Astrocyte (in vitro differentiated cells and primary cell): ENCODE results near the gene PDLIM3.

ENCODE experiments used
- CTCF ChIP-seq: IDR thresholded peaks from 2 replicates; pipeline ENCODE4 v1.5.1; 2011; ENCODE audit warnings: low read depth, mild to moderate bottlenecking, inconsistent platforms, low read length, moderate library complexity; ENCODE audit not compliant: insufficient read depth
- EZH2 ChIP-seq: IDR thresholded peaks from 2 replicates; pipeline ENCODE4 v1.6.1; 2012; ENCODE audit warnings: mild to moderate bottlenecking, low read length, inconsistent platforms; ENCODE audit not compliant: insufficient read depth

- TF ChIP-seq CTCF = no peak
- no peak for TF ChIP-seq EZH2
These were observed 11.4 kb downstream of the PDLIM3 start for GRCh38 chr4:185523862-185524261.
